HepG2 (cell line): Measurements from ENCODE around the gene EPSTI1. TPM values are rescaled to one million over a fixed set of nuclear protein-coding genes. Genes with fewer than 3 reads are reported as not detected.

Experiments
- ATAC-seq: fragments of 200-7000 bp; cut with Tn5 transposase; 3 replicates; pipeline ENCODE4 v1.9.1; 2020; ENCODE audit warnings: mild to moderate bottlenecking, moderate library complexity
- BruUV-seq: library from RNA; stranded (reverse); fragments of 400-500 nt; replicated peaks from 2 replicates; lab custom pipeline; 2021; lab: Mats Ljungman, UMichigan
- CTCF ChIA-PET: fragments of 300-600 bp; formaldehyde crosslinking; extraction: SDS; loops from one replicate; lab custom pipeline; 2021; ENCODE audit warnings: low total read pairs, inconsistent platforms, low intra/inter-chr PET ratio; lab: Yijun Ruan, JAX
- POLR2A ChIA-PET: fragments of 350-600 bp; sonication (Branson Sonifier 250); formaldehyde crosslinking; loops from one replicate; lab custom pipeline; 2020; ENCODE audit warnings: antibody characterized with exemption, inconsistent platforms; lab: Yijun Ruan, JAX
- DNase-seq: peaks from one replicate; pipeline ENCODE4 v3.0.0-alpha.2; 2015; ENCODE audit warnings: low spot score
- FAIRE-seq: peaks from 3 replicates; lab custom pipeline; 2011; peaks lifted over from hg19 to GRCh38; lab: Jason Lieb, UNC
- H2AFZ ChIP-seq: one replicate; pipeline ENCODE4 v1.6.1; 2011; ENCODE audit warnings: low read length, inconsistent platforms
- H3K27ac ChIP-seq: fragments of 300-600 bp; 3 replicates; pipeline ENCODE4 v1.8.0; 2011; ENCODE audit warnings: mixed run types, mild to moderate bottlenecking, mixed read lengths, low read length, inconsistent platforms; ENCODE audit not compliant: insufficient read depth; ENCODE audit errors: extremely low read length
- H3K27me3 ChIP-seq, 2 experiments: fragments of 200-600 bp in 1 of 2; 2 replicates in 1 of 2; 3 replicates in 1 of 2; pipeline versions ENCODE4 v1.6.0 to v1.8.0; 2011; ENCODE audit warnings: low read length in 2 of 2, mild to moderate bottlenecking in 2 of 2, moderate library complexity in 2 of 2, inconsistent platforms in 1 of 2; ENCODE audit not compliant: insufficient read depth in 2 of 2, control insufficient read depth in 1 of 2
- H3K36me3 ChIP-seq, 2 experiments: fragments of 200-600 bp in 1 of 2; replicated peaks in 1 of 2; 2 replicates in 1 of 2; 3 replicates in 1 of 2; pipeline versions ENCODE4 v1.5.1 to v1.8.0; 2011; ENCODE audit warnings: low read length in 2 of 2, inconsistent platforms in 1 of 2; ENCODE audit not compliant: insufficient read depth in 2 of 2, control insufficient read depth in 1 of 2
- H3K4me1 ChIP-seq: 2 replicates; pipeline ENCODE4 v1.5.1; 2012; ENCODE audit warnings: low read length, inconsistent platforms; ENCODE audit not compliant: insufficient read depth
- H3K4me2 ChIP-seq: 2 replicates; pipeline ENCODE4 v1.6.0; 2011; ENCODE audit warnings: low read depth, low read length, inconsistent platforms
- H3K4me3 ChIP-seq, 3 experiments: fragments of 200-600 bp in 1 of 3; sonication (generic), shearing (Covaris generic) in 1 of 3; replicated peaks in 1 of 3; 2 replicates each; pipeline ENCODE4 v1.5.1; 2011 to 2016; ENCODE audit warnings: low read length in 3 of 3, inconsistent platforms in 2 of 3, low read depth in 2 of 3, mild to moderate bottlenecking in 2 of 3, control low read depth in 1 of 3, mixed read lengths in 1 of 3; ENCODE audit not compliant: insufficient read depth in 1 of 3
- H3K79me2 ChIP-seq: one replicate; pipeline ENCODE4 v1.6.1; 2011; ENCODE audit warnings: low read length, inconsistent platforms; ENCODE audit not compliant: insufficient read depth
- H3K9ac ChIP-seq: 2 replicates; pipeline ENCODE4 v1.6.0; 2011; ENCODE audit warnings: mild to moderate bottlenecking, low read depth, low read length, inconsistent platforms; ENCODE audit not compliant: insufficient read depth
- H3K9me3 ChIP-seq: 2 replicates; pipeline ENCODE4 v1.5.1; 2012; ENCODE audit warnings: mild to moderate bottlenecking, low read length
- H4K20me1 ChIP-seq: 2 replicates; pipeline ENCODE4 v1.6.0; 2011; ENCODE audit warnings: inconsistent platforms, mild to moderate bottlenecking, low read length, moderate library complexity; ENCODE audit not compliant: insufficient read depth
- GTF3A ChIP-seq: sonication (generic); formaldehyde crosslinking; conservative IDR thresholded peaks from 2 replicates; pipeline ENCODE4 v1.4.0; 2020; ENCODE audit warnings: mild to moderate bottlenecking, missing genetic modification reagents
- KLF12 ChIP-seq: sonication (generic); formaldehyde crosslinking; IDR thresholded peaks from 2 replicates; pipeline ENCODE4 v1.4.0; 2020; ENCODE audit warnings: missing genetic modification reagents, borderline replicate concordance
- MIER2 ChIP-seq: IDR thresholded peaks from 2 replicates; pipeline ENCODE4 v1.6.1; 2016; ENCODE audit warnings: missing biosample characterization, missing genetic modification reagents
- NBN ChIP-seq: fragments of 450-650 bp; conservative IDR thresholded peaks from 2 replicates; pipeline ENCODE4 v1.6.1; 2017
- STAT5B ChIP-seq: sonication (generic); formaldehyde crosslinking; IDR thresholded peaks from 2 replicates; pipeline ENCODE4 v1.4.0; 2020; ENCODE audit warnings: missing genetic modification reagents
- TAF1 ChIP-seq: sonication (generic); formaldehyde crosslinking; IDR thresholded peaks from 2 replicates; pipeline ENCODE4 v1.4.0; 2020; ENCODE audit warnings: missing genetic modification reagents
- TBP ChIP-seq: sonication (generic); formaldehyde crosslinking; IDR thresholded peaks from 2 replicates; pipeline ENCODE4 v1.5.0; 2020; ENCODE audit warnings: missing genetic modification reagents
- ZFX ChIP-seq: sonication (generic); formaldehyde crosslinking; IDR thresholded peaks from 2 replicates; pipeline ENCODE4 v1.4.0; 2020; ENCODE audit warnings: mild to moderate bottlenecking, low read depth, missing genetic modification reagents, moderate library complexity
- WGBS: methylation state at CpG from one replicate; pipeline ENCODE4 v1.1.6; 2017; ENCODE audit warnings: low lambda C conversion rate; 5-methylcytosine and 5-hydroxymethylcytosine counted together
- in situ Hi-C: cut with HindIII; loops from 2 replicates; pipeline ENCODE4 v1.10.0; 2017; ENCODE audit warnings: low pct_unique_long_range_greater_than_20kb; ENCODE audit not compliant: extremely low pct_ligation_motif_present
- intact Hi-C: fragments of 100-400 bp; cut with micrococcal nuclease; formaldehyde crosslinking; loops from one replicate; pipeline ENCODE4 v1.10.0; 2022; ENCODE audit not compliant: unreplicated experiment
- polyA plus RNA-seq, 8 experiments: library from polyadenylated mRNA; depleted of rRNA in 3 of 8; stranded (reverse) in 7 of 8; unstranded in 1 of 8; fragments of >200 nt; fragmentation: Illumina TruSeq in 4 of 8; extraction: Trizol in 4 of 8; gene quantifications; 2 replicates each; pipeline versions ENCODE4 v1.2.1 to v1.2.3, GENCODE V29; 2011 to 2016; ENCODE audit warnings: low read depth in 4 of 8, missing spikeins in 1 of 8, mixed read lengths in 1 of 8; ENCODE audit not compliant: insufficient read depth in 1 of 8
- total RNA-seq, 5 experiments: library from RNA; depleted of rRNA; stranded (reverse); fragments of >200 nt; fragmentation: Illumina TruSeq; extraction: Trizol; gene quantifications; 2 replicates each; pipeline ENCODE4 v1.2.3, GENCODE V29; 2016; ENCODE audit warnings: low read depth in 1 of 5
- TF ChIP-seq, protein P1 (sequence below): sonication (generic); formaldehyde crosslinking; IDR thresholded peaks from 2 replicates; pipeline ENCODE4 v1.4.0; 2020; ENCODE audit warnings: missing genetic modification reagents, low read depth, mild to moderate bottlenecking, borderline replicate concordance
- TF ChIP-seq, protein P2 (sequence below): sonication (generic); formaldehyde crosslinking; IDR thresholded peaks from 2 replicates; pipeline ENCODE4 v1.4.0; 2020; ENCODE audit warnings: mild to moderate bottlenecking, missing genetic modification reagents
- TF ChIP-seq, protein P3 (sequence below): sonication (generic); formaldehyde crosslinking; IDR thresholded peaks from 2 replicates; pipeline ENCODE4 v1.4.0; 2020; ENCODE audit warnings: mild to moderate bottlenecking, missing genetic modification reagents, borderline replicate concordance
- TF ChIP-seq, protein P4 (sequence below): sonication (generic); formaldehyde crosslinking; IDR thresholded peaks from 2 replicates; pipeline ENCODE4 v1.5.0; 2020; ENCODE audit warnings: missing genetic modification reagents
- TF ChIP-seq, protein P5 (sequence below): sonication (generic); formaldehyde crosslinking; IDR thresholded peaks from 2 replicates; pipeline ENCODE4 v1.8.1; 2023; ENCODE audit warnings: missing genetic modification reagents, mild to moderate bottlenecking, borderline replicate concordance

EPSTI1 gene
- total and polyA plus RNA-seq, 2 of the 13 experiments (the other 11 are each of a cell fraction or from before 2014, with no cell fraction given): 0.03 TPM; not detected in 1

DNA sequence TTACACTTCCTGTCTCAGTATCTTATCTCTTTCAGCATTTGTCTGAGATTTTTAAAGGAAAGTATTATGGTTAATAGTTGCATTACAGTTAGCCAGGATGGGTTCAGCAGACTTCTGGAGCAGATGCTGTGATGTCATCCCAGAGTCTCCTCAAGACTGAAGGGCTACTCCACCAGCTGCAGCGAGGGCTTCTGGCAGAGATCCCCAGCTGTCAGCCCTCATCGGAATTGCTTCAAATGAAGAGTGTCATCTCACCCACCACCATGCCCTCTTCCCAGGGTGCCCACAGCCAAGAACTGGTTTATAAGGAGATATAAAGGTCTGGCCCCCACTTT lies 126.3 kb downstream of the EPSTI1 start (continued):
- no peak for TF ChIP-seq STAT5B (CRISPR knock-in tag)

DNA sequence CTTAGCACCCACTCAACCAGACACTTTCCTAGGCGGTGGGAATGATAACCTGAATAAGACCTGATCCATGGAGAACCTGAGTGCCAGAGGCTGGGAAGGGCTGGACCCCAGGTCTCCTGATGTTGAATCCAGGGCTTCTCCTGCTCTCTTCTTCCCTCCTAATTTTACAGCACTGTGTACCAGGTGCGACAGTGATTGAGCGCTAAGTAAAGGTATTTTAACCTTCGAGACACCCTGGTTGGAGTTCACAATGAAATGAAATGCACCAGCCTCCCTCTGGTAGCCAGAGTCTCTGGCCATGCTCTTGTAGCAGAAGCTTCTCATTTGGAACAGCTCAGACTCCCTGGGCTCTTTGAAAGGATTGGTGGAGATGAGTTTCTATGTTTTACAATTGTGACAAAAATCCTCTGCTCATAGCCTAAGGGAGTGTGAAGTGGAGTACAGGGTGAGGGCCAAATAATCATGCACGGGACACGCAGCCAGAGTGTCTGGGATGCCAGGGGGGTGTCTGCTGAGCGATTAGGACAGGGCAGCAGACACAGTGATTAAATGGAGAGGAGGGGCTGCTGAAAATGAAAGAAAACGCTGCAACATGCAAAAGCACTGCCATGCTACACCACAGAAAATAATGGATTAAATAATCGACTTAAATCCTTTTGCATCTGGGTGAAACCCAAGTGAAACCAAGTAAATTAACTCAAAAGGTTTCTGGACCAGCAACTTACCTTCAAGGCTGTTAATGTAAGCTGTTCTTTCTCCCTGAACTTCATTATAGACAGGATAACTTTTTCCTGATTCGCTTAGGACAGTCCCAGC lies 126.9 kb downstream of the EPSTI1 start:
- no peak overlapping the region for H3K9ac ChIP-seq
- WGBS: 18% methylated on average over 9 of the region's 10 CpGs
- DNase-seq: no peak
- H3K27me3 ChIP-seq: no peaks in the 10 kb centered on the region
- in situ Hi-C loops (no loop called here), intact Hi-C loops (no loop called here)
- no peaks in the 10 kb centered on the region for H3K79me2 ChIP-seq
- no peak overlapping the region for H3K4me3 ChIP-seq
- ChIA-PET POLR2A (no interaction called here), CTCF (no interaction called here)
- H3K27ac ChIP-seq: no peak overlapping the region
- no TSS peak for BruUV-seq
- H3K4me1 ChIP-seq: no peaks in the 10 kb centered on the region
- H2AFZ ChIP-seq: no peak overlapping the region
- H3K9me3 ChIP-seq: no peaks in the 10 kb centered on the region
- no peaks in the 10 kb centered on the region for H3K36me3 ChIP-seq
- ATAC-seq: no peak
- no peak overlapping the region for H3K4me2 ChIP-seq
- FAIRE-seq: no peak
- H4K20me1 ChIP-seq: no peaks in the 10 kb centered on the region
- TF ChIP-seq TBP: no peak
- TF ChIP-seq, protein P1, sequence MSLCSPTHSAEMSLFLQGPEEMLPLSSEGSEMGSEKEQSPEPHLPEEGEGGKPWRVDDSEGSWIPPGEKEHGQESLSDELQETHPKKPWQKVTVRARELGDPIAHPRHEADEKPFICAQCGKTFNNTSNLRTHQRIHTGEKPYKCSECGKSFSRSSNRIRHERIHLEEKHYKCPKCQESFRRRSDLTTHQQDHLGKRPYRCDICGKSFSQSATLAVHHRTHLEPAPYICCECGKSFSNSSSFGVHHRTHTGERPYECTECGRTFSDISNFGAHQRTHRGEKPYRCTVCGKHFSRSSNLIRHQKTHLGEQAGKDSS (CRISPR knock-in tag): no peak
- no peak for TF ChIP-seq ZFX (CRISPR knock-in tag)
- no peak for TF ChIP-seq GTF3A (CRISPR knock-in tag)
- TF ChIP-seq MIER2 (CRISPR knock-in tag): no peak
- TF ChIP-seq TAF1 (CRISPR knock-in tag): no peak
- TF ChIP-seq, protein P2, sequence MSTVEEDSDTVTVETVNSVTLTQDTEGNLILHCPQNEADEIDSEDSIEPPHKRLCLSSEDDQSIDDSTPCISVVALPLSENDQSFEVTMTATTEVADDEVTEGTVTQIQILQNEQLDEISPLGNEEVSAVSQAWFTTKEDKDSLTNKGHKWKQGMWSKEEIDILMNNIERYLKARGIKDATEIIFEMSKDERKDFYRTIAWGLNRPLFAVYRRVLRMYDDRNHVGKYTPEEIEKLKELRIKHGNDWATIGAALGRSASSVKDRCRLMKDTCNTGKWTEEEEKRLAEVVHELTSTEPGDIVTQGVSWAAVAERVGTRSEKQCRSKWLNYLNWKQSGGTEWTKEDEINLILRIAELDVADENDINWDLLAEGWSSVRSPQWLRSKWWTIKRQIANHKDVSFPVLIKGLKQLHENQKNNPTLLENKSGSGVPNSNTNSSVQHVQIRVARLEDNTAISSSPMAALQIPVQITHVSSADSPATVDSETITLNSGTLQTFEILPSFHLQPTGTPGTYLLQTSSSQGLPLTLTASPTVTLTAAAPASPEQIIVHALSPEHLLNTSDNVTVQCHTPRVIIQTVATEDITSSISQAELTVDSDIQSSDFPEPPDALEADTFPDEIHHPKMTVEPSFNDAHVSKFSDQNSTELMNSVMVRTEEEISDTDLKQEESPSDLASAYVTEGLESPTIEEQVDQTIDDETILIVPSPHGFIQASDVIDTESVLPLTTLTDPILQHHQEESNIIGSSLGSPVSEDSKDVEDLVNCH (CRISPR knock-in tag): no peak
- TF ChIP-seq, protein P3, sequence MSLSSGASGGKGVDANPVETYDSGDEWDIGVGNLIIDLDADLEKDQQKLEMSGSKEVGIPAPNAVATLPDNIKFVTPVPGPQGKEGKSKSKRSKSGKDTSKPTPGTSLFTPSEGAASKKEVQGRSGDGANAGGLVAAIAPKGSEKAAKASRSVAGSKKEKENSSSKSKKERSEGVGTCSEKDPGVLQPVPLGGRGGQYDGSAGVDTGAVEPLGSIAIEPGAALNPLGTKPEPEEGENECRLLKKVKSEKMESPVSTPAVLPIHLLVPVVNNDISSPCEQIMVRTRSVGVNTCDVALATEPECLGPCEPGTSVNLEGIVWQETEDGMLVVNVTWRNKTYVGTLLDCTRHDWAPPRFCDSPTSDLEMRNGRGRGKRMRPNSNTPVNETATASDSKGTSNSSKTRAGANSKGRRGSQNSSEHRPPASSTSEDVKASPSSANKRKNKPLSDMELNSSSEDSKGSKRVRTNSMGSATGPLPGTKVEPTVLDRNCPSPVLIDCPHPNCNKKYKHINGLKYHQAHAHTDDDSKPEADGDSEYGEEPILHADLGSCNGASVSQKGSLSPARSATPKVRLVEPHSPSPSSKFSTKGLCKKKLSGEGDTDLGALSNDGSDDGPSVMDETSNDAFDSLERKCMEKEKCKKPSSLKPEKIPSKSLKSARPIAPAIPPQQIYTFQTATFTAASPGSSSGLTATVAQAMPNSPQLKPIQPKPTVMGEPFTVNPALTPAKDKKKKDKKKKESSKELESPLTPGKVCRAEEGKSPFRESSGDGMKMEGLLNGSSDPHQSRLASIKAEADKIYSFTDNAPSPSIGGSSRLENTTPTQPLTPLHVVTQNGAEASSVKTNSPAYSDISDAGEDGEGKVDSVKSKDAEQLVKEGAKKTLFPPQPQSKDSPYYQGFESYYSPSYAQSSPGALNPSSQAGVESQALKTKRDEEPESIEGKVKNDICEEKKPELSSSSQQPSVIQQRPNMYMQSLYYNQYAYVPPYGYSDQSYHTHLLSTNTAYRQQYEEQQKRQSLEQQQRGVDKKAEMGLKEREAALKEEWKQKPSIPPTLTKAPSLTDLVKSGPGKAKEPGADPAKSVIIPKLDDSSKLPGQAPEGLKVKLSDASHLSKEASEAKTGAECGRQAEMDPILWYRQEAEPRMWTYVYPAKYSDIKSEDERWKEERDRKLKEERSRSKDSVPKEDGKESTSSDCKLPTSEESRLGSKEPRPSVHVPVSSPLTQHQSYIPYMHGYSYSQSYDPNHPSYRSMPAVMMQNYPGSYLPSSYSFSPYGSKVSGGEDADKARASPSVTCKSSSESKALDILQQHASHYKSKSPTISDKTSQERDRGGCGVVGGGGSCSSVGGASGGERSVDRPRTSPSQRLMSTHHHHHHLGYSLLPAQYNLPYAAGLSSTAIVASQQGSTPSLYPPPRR (CRISPR knock-in tag): no peak
- TF ChIP-seq, protein P4, sequence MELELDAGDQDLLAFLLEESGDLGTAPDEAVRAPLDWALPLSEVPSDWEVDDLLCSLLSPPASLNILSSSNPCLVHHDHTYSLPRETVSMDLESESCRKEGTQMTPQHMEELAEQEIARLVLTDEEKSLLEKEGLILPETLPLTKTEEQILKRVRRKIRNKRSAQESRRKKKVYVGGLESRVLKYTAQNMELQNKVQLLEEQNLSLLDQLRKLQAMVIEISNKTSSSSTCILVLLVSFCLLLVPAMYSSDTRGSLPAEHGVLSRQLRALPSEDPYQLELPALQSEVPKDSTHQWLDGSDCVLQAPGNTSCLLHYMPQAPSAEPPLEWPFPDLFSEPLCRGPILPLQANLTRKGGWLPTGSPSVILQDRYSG: no peak
- TF ChIP-seq KLF12 (CRISPR knock-in tag): no peak
- TF ChIP-seq, protein P5, sequence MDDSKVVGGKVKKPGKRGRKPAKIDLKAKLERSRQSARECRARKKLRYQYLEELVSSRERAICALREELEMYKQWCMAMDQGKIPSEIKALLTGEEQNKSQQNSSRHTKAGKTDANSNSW (CRISPR knock-in tag): no peak
- no peak for TF ChIP-seq NBN
